GM12873 (cell line): ENCODE measurements around the gene ADAM11.

ENCODE experiments used
- CTCF ChIP-seq: IDR thresholded peaks from 2 replicates; pipeline ENCODE4 v1.5.1; 2012; ENCODE audit warnings: low read depth, mild to moderate bottlenecking, moderate library complexity, low read length, control low read depth; ENCODE audit not compliant: insufficient read depth; ENCODE audit errors: missing control alignments

ADAM11 gene

GRCh38 chr17:44758414-44759085, at the start of gene ADAM11:
Gene ADAM11, plus strand, starts transcription at chr17:44758988. Its CDS starts 212 bp downstream, at chr17:44759200.
- TF ChIP-seq CTCF = no peak

- TF ChIP-seq CTCF = no peak
These were observed 39.3 kb upstream of the ADAM11 start for GRCh38 chr17:44719444-44719843.

- no peak for TF ChIP-seq CTCF
These were observed 36.5 kb upstream of the ADAM11 start for GRCh38 chr17:44722254-44722653.

- TF ChIP-seq CTCF = peak; percentile 42
These were observed 25.0 kb upstream of the ADAM11 start for GRCh38 chr17:44733753-44734152.

GRCh38 chr17:44734272-44734671, 24.5 kb upstream of the ADAM11 start:
- no peak for TF ChIP-seq CTCF

GRCh38 chr17:44736551-44737240, 22.1 kb upstream of the ADAM11 start:
- no peak for TF ChIP-seq CTCF

GRCh38 chr17:44738214-44738906, 20.4 kb upstream of the ADAM11 start:
- no peak for TF ChIP-seq CTCF
